ENCODE measurements around the gene TRIM46. TPM values are rescaled to one million over a fixed set of nuclear protein-coding genes. Genes with fewer than 3 reads are reported as not detected.

The TRIM46 gene
- total RNA-seq, 1 experiment from 2014 or later: 4.1 TPM

DNA sequence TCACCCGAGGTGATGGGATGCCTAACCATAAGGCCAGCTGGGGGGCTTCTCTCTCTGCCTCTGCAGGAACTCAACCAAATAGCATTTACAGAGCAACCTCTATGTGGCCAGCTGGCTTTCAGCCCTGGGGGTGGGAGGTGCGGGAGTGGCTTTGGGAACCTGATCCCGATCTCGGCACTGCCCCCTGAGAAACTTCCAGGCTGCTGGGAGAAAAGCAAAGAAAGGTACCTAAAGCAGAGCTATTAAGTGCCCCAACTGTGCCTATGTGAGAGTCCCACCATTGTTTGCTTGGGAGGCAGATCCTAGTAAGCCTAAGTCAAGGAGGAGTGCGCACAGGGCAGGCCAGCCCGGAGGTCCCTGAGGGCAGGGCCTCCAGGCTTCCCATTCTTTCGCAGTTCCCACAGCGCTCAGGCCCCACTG lies 7.6 kb upstream of the TRIM46 start:
- H3K9ac ChIP-seq (ENCODE audit: low read length): no peak overlapping the region
- no peak overlapping the region for H3K4me3 ChIP-seq (ENCODE audit: low read length)
- TF ChIP-seq CTCF (conservative IDR thresholded peaks at IDR 0.05; ENCODE audit: low read depth, low read length) (no peak), EZH2phosphoT487 (IDR thresholded peaks at IDR 0.05; ENCODE audit: borderline replicate concordance, low read length) (no peak)
- peaks cover 8% of the 10 kb centered on the region; the same call in 1 of the 2 replicates for H3K36me3 ChIP-seq (ENCODE audit: low read depth, low read length)
- DNase-seq (no peak), ATAC-seq (no peak)
- H3K79me2 ChIP-seq (ENCODE audit: low read length): no peaks in the 10 kb centered on the region; the same call in 1 of the 2 replicates
- H3K4me2 ChIP-seq (ENCODE audit: low read length): no peak overlapping the region
- ChIA-PET POLR2A (ENCODE audit: unreplicated experiment) (no interaction called here), CTCF (interaction anchor here (2.1 to 2.7 kb wide), 2 partner anchors 71 to 75 kb away, joined by 12 to 57 read pairs; no protein-coding TSS in a partner anchor)
- H3K9me2 ChIP-seq (replicated peaks; ENCODE audit: low read length): no peaks in the 10 kb centered on the region
- peaks cover 4% of the 10 kb centered on the region; the same call in 1 of the 2 replicates for H3K4me1 ChIP-seq (ENCODE audit: insufficient read depth, low read length)
- H3K9me3 ChIP-seq (ENCODE audit: low read length): no peaks in the 10 kb centered on the region
- no TSS peak for BruUV-seq (replicated peaks)
- no peaks in the 10 kb centered on the region for H3K27me3 ChIP-seq (ENCODE audit: low read length)
- H4K20me1 ChIP-seq (ENCODE audit: low read length): no peaks in the 10 kb centered on the region
- no peaks in the 10 kb centered on the region for H3F3A ChIP-seq (ENCODE audit: low read length, unreplicated experiment)
- no peak overlapping the region for H3K27ac ChIP-seq (ENCODE audit: low read length)
- H2AFZ ChIP-seq (ENCODE audit: low read length): no peak overlapping the region
- intact Hi-C loops (cut with micrococcal nuclease): no loop called here

GRCh38 chr1:155166471-155167165 lies 7.0 kb upstream of the TRIM46 start:
- H3K9ac ChIP-seq (ENCODE audit: low read length): no peak overlapping the region
- intact Hi-C loops (cut with micrococcal nuclease): loop anchor here (1.0 kb wide), 2 partner anchors 31 to 75 kb away; partner anchors contain the start of gene SLC50A1

More at GRCh38 chr1:155166471-155167165, 7.0 kb upstream of the TRIM46 start:
- H2AFZ ChIP-seq (ENCODE audit: low read length): no peak overlapping the region
- no peaks in the 10 kb centered on the region for H3K9me2 ChIP-seq (replicated peaks; ENCODE audit: low read length)
- DNase-seq: no peak
- H3K4me3 ChIP-seq (ENCODE audit: low read length): no peak overlapping the region
- no peaks in the 10 kb centered on the region for H3K9me3 ChIP-seq (ENCODE audit: low read length)
- H3K4me2 ChIP-seq (ENCODE audit: low read length): 0 out of 2 replicates have a peak overlapping the region, but pooled peaks have one; percentile 93
- no peaks in the 10 kb centered on the region for H4K20me1 ChIP-seq (ENCODE audit: low read length)
- H3K4me1 ChIP-seq (ENCODE audit: insufficient read depth, low read length): peaks cover 4% of the 10 kb centered on the region; the same call in 1 of the 2 replicates
- ChIA-PET POLR2A (ENCODE audit: unreplicated experiment) (no interaction called here), CTCF (interaction anchor here (0.5 to 2.7 kb wide), 11 partner anchors 12 to 107 kb away, joined by 3 to 57 read pairs (median 5); no protein-coding TSS in a partner anchor)
- TF ChIP-seq EZH2phosphoT487 (IDR thresholded peaks at IDR 0.05; ENCODE audit: borderline replicate concordance, low read length) (no peak), EZH2 (IDR thresholded peaks at IDR 0.05; ENCODE audit: low read length, unreplicated experiment) (no peak), CTCF (conservative IDR thresholded peaks at IDR 0.05; ENCODE audit: low read depth, low read length) (no peak)
- H3K27me3 ChIP-seq (ENCODE audit: low read length): no peaks in the 10 kb centered on the region
- no peak overlapping the region for H3K27ac ChIP-seq (ENCODE audit: low read length)
- no peaks in the 10 kb centered on the region for H3F3A ChIP-seq (ENCODE audit: low read length, unreplicated experiment)
- BruUV-seq (replicated peaks): no TSS peak
- peaks cover 6% of the 10 kb centered on the region; the same call in 1 of the 2 replicates for H3K79me2 ChIP-seq (ENCODE audit: low read length)
- no peak for ATAC-seq
- peaks cover 8% of the 10 kb centered on the region; the same call in 1 of the 2 replicates for H3K36me3 ChIP-seq (ENCODE audit: low read depth, low read length)

Measured in PC-3 (cell line).